GM03348 (cell line): ENCODE data around the gene TLCD5.

ENCODE experiments used
- DNase-seq: peaks from one replicate; pipeline ENCODE4 v3.0.0; 2012; ENCODE audit warnings: low spot score

TLCD5 gene

DNA sequence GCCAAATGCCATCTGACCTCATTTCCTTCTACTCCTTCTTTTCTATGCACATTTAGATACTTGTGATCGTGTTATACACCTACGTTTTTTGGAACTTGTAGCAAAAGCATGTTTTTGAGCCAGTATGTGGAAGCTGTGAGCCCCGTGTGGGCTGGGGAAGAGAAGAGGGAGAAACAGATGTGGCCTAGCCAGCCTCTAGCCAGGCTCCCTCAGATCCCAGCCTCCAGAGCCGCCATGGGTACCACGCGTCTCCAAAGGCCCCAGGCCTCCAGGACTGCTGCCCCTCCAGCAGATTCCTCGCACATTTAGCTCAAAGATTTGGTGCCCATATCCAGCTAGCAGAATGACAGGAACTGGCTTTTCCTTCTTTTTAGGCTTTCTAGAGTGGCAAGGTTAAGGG, 17.0 kb upstream of the TLCD5 start:
- no peak for DNase-seq

DNA sequence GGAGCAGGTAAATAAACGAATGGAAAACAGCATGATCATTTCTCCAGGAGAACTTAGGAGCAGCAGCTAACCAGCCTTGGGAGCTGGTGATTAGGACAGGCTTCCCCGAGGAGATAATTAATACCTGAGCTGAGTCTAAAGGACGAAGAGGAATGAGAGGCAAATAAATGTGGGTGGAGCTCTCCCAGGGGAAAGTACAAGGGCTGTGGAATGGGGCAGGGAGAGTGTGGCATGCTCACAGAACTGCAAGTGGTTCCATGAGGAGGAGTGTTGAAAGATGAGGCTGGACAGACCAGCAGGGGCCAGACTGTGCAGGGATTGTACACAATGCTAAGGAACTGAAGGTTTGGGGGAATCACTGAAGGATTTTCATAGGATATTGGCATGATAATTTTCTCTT, 14.2 kb upstream of the TLCD5 start:
- DNase-seq, result no peak

GRCh38 chr11:120314861-120315260, 10.2 kb upstream of the TLCD5 start:
- DNase-seq, result no peak

DNA sequence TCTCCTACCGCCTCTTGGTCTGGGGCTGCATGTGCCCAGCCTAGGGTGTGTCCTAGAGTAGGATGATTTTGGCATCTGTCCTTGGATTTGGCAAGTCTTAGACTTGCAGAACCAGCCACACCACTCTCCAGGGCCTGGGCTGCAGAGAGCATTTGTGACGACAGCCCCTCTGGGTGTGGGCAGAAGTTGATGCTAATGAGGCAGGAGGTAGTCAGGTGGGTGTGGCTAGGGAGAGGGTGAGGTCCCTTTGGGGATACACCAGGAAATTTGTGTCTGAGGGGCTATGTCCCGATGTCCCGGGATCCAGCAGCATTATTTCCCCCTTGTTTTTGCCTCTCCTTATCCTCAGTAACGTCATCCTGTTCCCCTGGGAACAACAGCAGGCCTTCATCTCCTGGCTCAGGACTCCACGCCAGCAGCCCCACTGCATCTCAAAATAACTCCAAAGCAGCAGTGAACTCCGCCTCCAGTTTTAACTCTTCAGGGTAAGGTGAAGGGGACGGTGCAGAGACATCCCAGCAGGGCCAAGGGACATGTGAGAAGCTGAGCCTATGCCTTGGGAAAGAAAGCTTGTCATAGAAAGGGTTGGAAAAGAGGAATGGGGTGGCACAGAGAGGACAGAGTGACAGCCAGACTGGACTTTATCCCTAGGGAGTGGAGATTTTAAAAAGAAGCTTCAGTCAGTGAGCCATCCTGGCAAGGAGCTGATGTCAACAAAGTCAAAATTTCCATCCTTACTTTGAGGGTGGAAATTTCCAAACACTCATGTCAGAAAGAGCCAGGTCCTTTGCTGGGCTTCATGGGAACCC, 8.0 kb upstream of the TLCD5 start:
- peak; percentile 49 for DNase-seq

DNA sequence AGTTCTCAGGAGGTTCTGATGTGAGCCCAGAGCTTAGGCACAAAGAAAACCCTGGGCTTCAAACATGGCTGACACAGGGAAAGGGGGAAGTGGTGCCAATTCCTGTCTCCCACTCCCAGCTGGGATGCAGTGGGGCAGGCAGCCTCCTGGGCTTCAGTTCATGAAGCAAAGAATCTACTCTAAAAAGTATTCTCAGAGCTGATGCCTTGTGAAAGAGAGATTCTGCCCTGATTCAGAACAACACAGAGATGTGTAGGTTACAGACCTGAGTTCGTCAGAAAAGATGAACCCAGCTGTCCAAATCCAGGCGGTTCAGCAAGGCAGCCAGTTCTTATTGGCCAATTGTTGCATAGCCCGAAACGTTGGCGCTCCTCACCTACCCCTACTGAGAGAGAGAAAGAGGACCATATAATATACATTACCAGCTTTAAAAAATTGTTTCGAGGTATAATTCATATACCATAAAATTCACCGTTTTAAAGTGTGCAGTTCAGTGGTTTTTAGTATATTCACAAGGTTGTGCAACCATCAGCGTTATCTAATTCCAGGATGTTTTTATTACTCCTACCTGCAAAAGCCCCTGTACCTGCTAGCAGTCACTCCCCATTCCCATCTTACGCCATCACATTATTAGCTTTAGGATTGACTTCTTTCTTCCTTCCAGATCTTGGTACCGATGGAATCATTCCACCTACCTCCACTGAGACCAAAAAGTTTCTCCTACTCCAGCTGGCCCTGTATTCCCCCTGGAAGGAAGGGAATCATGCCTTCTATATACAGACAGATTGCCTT, 7.2 kb upstream of the TLCD5 start:
- no peak for DNase-seq

- no peak for DNase-seq
These were observed 6.2 kb upstream of the TLCD5 start for GRCh38 chr11:120318906-120319305.

- no peak for DNase-seq
These were observed 1.1 kb downstream of the TLCD5 start for GRCh38 chr11:120326228-120326627.

DNA sequence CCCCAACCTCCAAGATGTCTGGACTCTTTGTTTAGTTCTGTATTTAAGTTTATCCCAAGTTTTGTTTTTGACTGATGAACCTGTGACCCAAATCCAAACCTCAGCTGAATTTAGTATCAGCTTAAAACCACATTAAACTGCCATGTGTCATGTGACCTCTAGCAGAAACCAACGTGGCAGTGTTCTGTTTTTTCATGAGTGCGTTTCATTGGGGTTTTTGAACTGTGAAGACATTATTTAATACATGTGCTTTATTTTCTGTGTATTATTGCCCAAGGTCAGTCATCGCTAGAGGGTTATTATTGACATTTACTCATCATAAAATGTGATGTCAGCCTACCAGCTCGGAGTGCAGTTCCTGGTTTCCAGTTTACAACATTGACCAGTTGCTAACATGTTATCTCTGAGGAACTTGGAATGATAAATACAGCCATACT, 1.8 kb downstream of the TLCD5 start:
- no peak for DNase-seq

DNA sequence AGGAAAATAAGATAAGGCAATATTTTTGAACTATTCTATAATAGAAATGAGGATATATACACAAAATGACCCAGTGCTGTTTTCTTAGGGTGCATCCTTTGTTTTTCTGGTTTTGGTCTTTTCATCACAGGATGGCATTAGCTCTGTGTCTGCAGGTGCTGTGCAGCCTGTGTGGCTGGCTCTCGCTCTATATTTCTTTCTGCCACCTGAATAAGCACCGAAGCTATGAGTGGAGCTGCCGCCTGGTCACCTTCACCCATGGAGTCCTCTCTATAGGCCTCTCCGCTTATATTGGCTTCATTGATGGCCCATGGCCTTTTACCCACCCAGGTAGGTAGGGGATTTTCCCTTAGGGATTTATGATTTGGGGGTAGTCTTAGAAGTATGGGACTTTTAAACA, 2.2 kb downstream of the TLCD5 start:
- DNase-seq, result no peak

DNA sequence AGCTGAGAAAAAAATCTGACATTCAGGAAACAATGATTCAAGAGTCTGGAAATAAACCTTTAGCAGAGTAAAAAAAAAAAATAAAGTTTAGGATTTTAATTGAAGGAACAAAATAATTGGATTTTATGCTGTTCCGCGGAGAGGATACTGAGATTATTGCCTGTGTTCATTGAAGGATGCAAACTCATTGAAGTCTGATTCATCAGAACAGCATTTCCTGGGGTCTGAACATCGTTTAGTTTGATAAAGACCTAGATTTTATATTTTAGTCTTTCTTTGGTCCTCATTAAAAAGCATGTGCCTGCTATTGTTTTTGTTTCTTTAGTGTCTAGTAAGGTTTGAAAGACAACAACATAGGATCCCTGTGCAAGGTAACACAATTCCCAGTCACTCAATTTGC, 4.5 kb downstream of the TLCD5 start:
- DNase-seq, result no peak

DNA sequence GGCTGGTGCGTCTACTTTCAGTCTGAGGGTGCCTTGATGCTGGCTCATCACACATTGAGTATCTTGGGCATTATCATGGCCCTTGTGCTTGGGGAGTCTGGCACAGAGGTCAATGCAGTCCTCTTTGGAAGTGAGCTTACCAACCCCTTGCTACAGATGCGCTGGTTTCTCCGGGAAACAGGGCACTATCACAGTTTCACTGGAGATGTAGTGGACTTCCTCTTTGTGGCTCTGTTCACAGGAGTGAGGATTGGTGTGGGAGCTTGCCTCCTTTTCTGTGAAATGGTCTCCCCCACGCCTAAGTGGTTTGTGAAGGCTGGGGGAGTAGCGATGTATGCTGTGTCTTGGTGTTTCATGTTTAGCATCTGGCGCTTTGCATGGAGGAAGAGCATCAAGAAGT, 4.9 kb downstream of the TLCD5 start:
- no peak for DNase-seq

- DNase-seq, result peak; percentile 71
These were observed 6.3 kb downstream of the TLCD5 start for GRCh38 chr11:120331301-120331996.

GRCh38 chr11:120332822-120333716, 8.0 kb downstream of the TLCD5 start:
- DNase-seq, result peak; percentile 53

- DNase-seq, result no peak
These were observed 8.7 kb downstream of the TLCD5 start for GRCh38 chr11:120333801-120334200.

GRCh38 chr11:120334332-120334731, 9.2 kb downstream of the TLCD5 start:
- no peak for DNase-seq

GRCh38 chr11:120334894-120335462, 9.9 kb downstream of the TLCD5 start:
- peak; percentile 69 for DNase-seq

DNA sequence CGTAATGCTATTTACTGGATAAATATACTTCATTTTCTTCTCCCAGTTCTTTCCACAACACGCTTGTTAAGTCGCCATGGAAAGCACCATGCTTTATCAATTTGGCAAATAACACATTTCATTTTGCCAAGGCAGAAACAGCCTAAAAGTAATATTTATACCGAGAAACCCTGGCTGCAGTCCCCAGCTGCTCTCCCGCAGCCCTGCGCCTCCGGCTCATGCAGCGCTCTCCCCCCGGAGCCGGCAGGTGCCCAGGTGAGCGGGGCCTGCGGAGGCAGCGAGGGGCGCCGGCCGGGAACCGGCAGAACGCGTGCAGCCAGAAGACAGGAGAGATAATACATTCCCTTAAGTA, 10.4 kb downstream of the TLCD5 start:
- DNase-seq, result no peak

GRCh38 chr11:120335908-120336640, 11.0 kb downstream of the TLCD5 start, which contains the start of gene ARHGEF12:
TSS of gene ARHGEF12 (plus strand) at chr11:120336413. CDS start at chr11:120337244, 831 bp downstream.
- DNase-seq, result peak; percentile 98

GRCh38 chr11:120336641-120337354, 11.7 kb downstream of the TLCD5 start:
- DNase-seq, result peak; percentile 79
